NCI-H345 treated with DMSO at 0.1 percent for 48 hours (cell line): Measurements from ENCODE around the gene GDPD5.

ENCODE experiments used
- DNase-seq: peaks from one replicate; lab custom pipeline; 2025; ENCODE audit not compliant: unreplicated experiment; lab: John Stamatoyannopoulos, UW

GDPD5 gene

GRCh38 chr11:75525433-75526191 lies at the start of gene GDPD5:
GDPD5 (minus strand) TSS chr11:75525941; CDS start chr11:75477735, 48,206 bp downstream.
- peak; percentile 22 for DNase-seq

- no peak for DNase-seq
Observed at GRCh38 chr11:75574698-75575602, 49.2 kb upstream of the GDPD5 start.

- DNase-seq = no peak
Observed at GRCh38 chr11:75572744-75573143, 47.0 kb upstream of the GDPD5 start.

GRCh38 chr11:75571625-75572024 lies 45.9 kb upstream of the GDPD5 start:
- no peak for DNase-seq

GRCh38 chr11:75570559-75571139 lies 44.9 kb upstream of the GDPD5 start:
- DNase-seq = no peak

- DNase-seq = no peak
Observed at GRCh38 chr11:75568616-75569219, 43.0 kb upstream of the GDPD5 start.

GRCh38 chr11:75567971-75568370 lies 42.2 kb upstream of the GDPD5 start:
- no peak for DNase-seq

- no peak for DNase-seq
Observed at GRCh38 chr11:75566763-75567279, 41.1 kb upstream of the GDPD5 start.

- no peak for DNase-seq
Observed at GRCh38 chr11:75565916-75566762, 40.4 kb upstream of the GDPD5 start.

GRCh38 chr11:75565221-75565814 lies 39.6 kb upstream of the GDPD5 start:
- DNase-seq = no peak

- no peak for DNase-seq
Observed at GRCh38 chr11:75563978-75564552, 38.3 kb upstream of the GDPD5 start.

GRCh38 chr11:75563501-75563977 lies 37.8 kb upstream of the GDPD5 start:
- no peak for DNase-seq

- no peak for DNase-seq
Observed at GRCh38 chr11:75562836-75563484, 37.2 kb upstream of the GDPD5 start.

- DNase-seq = peak; percentile 69
Observed at GRCh38 chr11:75562048-75562835, 36.5 kb upstream of the GDPD5 start, which contains the start of gene SERPINH1. SERPINH1 (plus strand) TSS chr11:75562253; CDS start chr11:75566350, 4,097 bp downstream.

GRCh38 chr11:75561426-75562047 lies 35.8 kb upstream of the GDPD5 start:
- no peak for DNase-seq

- DNase-seq = no peak
Observed at GRCh38 chr11:75560644-75561043, 34.9 kb upstream of the GDPD5 start.
